Right renal cortex interstitium (tissue), 3 donors: ENCODE measurements around the gene C1orf53. TPM values are rescaled to one million over a fixed set of nuclear protein-coding genes. Genes with fewer than 3 reads are reported as not detected.

ENCODE experiments used
- DNase-seq, 3 donors: peaks; one replicate each; pipeline ENCODE4 v3.0.0-alpha.2; 2013; ENCODE audit warnings: low read depth in 3 of 3, low spot score in 2 of 3
- polyA plus RNA-seq, 3 donors: library from polyadenylated mRNA; unstranded; fragments of 120-200 nt; gene quantifications; one replicate each; pipeline ENCODE4 v1.2.1, GENCODE V29; 2013; ENCODE audit not compliant: insufficient read length in 3 of 3

Gene C1orf53
- polyA plus RNA-seq, 3 donors = 2.6 to 3.7 (median 2.7) TPM

DNA sequence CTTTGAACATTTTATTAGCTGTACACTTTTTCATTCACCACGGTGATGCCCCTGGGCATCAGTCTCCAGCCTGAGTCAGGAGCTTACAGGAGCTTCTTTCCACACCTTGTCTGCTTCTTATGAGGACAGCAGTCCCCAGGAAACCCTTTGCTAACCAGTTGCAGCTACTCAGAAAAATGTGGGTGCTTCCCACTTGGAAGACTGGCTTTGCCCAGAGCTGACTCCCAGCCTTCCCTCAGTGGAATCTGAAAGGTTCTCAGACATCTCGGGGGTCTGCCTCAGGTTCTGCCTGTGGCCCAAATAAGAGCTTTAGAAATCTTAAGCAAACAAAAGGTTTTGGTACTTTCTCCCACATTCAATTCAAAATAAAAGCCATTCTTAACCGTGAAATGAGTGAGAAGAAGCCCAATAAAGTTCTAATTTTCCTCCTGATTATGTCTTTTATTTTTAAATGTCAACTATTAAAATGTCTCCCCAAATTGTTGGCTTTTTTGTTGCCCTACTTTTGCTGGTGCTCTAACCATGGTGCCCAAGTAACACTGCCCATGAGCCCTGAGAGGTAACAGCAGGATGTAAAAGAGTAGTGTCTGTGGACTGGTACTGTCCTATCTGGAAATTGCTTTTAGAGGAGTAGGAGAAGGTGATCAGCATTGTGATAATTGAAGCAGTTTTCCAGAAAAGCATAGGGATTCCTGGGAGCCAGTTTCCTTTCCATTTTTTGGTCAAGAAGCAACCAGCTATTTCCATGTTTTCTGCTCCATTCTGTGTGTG, 5.6 kb downstream of the C1orf53 start:
- DNase-seq = no peak

DNA sequence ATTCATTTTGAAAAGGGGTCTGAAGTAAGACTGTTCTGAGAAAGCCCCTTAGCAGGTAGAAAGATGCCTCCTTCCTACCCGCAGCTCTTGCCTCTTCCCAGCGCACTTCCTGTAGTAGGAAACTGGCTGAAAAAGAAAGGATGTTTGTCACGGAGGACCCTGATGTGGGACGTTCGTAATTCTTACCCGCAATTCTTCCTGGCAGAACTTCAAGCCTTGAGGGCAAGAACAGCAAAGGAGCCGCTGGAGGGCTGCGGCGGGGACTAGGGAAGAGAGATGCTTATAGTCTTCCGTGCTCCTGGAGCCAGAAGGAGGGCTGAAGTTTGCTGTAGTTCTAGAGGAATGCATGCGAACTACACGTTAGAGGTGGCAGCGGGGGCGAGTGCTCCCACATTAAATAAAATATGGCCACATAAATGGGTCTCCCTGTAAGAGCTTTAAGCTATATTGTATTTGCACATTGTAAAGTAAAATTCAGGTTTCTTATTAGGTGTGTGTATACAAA, 6.3 kb downstream of the C1orf53 start:
- no peak for DNase-seq

DNA sequence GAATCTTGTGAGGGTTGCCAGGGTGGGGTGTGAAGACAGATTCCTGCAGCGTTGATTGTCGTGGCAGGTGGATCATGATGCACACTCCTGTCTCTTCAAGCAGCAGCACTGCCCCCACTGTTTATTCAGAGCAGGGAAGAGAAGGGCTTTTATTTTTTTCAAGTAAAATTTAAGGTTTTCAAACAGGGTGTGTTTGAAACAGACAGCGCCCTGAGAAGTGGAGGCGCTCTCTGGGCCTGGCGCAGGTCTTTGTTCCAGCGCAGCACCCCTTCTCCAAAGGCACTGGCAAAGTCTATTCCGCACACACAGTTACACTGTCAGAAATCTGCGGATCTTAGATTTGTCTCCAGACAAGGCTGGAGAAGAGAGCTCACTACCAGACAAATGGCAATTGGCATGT, 7.0 kb downstream of the C1orf53 start:
- DNase-seq = no peak

DNA sequence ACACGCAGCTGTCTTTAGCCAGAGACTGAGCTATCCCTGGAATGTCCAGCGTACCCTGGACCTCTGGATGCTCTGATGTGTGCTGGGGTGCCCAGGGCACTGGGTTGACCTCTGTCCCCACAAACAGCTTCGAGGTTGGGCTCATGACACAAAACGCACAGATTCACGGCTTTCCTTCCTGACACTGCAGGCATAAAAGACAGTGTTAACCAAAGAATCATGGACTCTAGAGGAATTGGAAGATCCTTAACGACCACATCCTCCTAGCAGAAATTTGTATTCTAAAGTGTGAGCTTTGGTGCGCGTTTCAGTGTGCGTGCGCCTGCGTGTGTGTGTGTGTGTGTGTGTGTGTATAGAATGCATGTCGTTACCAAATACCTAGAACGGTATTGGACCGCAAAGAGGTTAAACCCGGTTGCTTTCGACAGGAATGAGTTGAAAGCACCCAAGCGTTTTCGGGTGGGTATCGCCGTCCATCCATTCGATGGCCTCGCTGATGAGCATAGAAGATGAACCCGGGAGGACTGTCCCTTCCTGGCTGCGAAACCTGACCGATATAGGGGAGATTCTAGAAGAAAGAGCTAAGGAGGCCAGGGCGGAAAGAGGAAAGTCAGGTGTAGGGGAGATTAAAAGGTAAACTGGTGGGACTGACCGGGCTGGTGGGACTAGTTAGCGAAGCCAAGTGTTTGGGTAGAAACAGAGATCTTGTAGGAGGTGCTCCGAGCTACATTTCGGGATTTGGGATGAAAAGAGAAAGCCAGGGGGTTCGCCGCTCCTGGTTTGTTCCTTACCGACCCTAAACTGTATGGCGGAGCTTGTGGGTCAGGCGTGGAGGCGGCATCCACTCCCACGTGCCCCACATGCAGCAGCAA, 7.9 kb downstream of the C1orf53 start:
- DNase-seq = no peak

DNA sequence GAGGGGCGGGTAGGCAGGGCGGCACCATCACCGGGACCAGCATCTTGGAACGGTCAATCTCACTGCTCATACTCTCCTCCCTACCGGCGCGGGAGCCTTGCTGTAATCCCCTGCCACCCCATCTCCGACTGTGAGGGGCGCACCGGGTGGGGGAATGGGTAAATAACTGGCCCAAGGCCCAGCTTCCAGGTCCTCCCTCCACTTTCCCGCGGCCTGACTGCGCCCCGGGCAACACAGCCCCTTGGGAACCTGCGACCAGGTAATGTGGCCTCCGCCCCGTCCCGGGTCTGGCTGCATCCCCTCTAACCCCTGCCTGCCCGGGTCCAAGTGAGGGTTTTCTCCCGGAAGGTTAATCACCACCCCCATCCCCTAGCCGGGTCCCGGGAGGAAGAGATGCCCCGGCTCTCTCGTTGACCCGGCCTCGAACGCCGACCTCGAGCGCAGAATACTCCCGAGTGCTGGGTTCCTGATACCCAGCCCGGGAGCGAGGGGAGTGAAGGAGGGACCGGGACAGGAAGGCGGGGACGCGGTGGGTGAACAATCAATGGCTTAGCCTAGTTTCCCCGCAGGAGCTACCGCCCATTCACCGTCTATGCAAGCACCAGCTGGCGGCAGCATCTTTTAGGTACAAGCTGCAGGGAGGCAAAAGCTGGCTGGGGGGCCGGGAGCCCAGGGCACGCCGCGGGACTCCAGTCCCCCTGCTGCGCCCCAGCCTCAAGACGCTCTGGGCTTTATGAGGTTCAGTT, 8.9 kb downstream of the C1orf53 start:
- DNase-seq = no peak

DNA sequence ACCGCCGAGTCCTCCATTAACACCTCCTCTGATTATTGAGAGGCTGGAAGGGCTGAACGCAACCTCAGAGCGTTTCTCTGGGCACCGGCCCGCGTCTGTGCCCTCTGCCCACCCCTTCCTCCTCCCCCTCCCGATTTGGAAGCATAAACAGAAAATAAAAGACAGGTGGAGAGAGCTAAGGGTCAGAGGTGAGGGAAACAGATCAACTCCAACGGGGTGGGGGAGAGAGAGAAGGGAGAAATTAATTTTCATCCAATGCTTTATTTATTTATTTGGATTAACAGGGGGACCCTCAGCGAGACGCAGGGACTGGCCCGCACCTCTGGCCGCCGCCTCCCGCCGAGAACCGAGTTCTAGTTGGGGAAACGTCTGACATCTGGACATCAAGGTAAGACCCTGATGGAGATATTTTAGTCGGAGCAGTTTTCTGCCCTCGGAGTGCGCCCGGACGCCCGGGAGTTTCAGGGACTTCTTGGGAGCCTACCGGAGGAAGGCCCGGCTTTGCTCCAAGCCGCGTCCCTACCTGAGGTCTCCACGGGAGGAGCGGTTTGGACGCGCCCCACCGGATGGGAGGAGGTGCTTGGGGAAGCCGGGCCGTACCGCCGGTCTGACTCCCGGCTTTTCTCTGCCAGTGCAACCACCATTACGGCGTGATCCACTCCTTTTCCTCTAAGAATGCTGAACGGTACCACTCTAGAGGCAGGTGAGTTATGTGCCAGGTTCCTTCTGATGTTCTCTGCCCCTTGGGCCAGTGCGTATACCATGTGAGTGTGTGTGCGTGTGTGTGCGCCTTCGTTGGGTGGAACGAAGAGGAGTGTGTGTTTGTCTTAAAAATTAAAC, 9.6 kb downstream of the C1orf53 start:
- no peak for DNase-seq

DNA sequence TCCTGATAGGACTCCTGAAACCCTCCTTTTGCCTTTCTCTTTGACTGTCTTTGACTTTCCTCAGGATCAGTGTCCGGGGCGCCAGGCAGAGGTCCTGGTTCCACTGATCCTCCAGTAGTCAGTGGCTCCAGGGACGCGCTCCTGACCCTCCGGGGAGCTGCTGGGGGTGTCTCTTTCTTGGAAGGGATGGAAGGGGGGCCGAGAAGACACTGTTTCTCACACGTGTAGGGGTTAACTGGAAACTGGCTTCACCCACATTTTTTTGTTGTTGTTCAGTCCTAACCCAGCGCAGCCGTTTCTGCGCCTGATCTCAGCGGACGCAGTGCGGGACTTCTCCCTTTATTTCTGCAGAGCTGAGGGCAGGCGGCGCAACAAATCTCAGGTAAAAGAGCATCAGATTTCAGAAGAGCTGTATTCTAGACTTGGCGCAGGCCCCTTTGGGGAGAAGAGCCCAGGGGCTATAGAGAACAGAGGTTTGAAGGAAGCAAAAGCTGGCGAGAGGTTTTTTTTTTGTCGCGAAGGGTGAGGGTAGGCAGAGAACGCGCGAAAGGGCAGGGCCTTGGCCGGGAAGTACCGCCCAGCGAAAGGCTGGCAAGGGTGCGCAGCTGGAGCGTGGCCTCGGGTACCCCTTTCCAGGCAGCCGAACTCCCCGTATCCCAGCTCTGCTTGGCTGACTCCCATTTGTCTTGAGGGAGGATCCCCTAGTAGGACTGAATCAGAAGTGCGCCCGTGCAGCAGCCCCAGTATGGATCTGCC, 10.5 kb downstream of the C1orf53 start:
- DNase-seq = no peak

DNA sequence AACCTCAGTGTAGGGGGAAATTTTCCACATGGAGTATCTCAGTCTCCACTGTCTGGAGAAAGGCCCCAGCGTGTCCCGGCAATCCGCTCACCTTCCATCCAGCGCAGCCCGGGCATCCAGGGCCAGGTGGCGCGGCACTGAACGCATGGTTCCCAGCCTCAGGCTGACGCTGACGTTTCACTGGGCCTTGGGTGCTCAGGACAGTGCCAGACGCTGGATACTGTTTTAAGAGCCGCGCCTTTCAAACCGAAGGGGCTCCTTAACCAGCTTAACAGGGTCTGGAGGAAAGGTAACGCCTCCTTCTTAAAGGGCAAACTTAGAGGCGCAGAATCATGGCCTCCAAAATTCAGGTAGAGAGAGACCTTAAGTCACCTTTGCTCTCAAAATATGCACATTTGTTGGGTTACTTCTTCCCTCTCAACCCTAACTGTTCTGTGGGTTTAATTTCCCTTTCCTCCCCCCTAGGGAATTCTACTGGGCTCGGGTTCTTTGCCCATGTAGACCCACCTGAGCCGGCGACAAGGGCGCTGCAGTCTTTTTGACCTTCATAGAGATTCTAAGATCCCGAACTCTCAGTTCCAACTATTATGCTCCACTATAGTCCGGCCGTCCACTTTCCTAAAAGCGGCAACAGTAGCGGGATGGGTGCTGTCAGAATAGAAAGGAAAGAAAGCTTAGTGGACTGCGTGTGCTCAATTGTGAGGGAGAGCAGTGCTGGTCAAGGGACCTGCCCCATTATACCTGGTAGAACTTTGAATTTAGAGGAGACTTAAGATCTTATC, 11.3 kb downstream of the C1orf53 start:
- no peak for DNase-seq

DNA sequence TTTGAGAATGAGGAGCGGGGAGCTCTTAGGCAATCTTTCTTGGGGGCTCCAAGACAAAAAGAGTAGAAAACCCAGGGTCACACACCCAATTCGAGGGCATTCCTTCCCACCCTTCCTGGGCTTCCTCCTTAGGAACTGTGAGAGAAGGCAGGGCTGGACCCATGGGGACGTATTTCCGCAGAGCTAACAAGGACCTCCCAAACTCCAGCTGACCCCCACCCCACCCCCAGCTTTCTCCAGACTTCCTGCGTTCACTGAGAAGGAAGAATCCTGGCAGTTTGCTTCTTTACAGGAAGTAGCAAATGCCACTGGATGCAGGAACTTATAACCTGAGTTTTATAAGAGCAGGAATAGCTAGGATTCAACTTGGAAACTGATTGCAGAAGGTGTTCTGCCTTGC, 12.1 kb downstream of the C1orf53 start:
- no peak for DNase-seq

DNA sequence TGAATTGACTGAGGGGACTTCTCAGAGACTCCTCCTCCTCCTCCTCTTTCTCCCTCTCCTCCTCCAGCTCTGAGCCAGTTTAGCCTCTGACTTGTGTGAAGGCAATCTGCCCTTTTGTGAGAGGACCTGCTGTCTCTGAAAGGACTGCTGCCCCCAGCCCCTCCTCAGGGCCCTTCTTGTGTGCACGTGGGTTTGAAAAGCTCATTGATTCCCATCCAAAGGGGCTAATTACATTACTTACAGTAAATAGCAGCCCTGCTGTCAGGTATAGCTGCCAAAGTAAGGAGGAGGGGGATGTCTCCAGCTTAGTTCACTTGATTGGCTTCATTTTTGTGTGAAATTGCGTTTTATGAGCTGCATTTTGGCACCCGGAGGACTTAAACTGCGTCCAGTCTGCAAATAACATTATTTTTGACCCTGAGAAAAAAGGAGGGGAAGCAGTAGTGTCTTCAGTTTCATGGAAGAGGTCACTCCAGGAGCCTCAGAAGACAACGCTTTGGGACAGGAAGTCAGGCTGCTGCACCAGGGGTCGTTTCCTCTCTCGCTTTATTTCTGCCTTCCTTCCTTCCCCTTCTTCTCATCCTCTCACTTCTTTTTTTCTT, 12.9 kb downstream of the C1orf53 start:
- no peak for DNase-seq

DNA sequence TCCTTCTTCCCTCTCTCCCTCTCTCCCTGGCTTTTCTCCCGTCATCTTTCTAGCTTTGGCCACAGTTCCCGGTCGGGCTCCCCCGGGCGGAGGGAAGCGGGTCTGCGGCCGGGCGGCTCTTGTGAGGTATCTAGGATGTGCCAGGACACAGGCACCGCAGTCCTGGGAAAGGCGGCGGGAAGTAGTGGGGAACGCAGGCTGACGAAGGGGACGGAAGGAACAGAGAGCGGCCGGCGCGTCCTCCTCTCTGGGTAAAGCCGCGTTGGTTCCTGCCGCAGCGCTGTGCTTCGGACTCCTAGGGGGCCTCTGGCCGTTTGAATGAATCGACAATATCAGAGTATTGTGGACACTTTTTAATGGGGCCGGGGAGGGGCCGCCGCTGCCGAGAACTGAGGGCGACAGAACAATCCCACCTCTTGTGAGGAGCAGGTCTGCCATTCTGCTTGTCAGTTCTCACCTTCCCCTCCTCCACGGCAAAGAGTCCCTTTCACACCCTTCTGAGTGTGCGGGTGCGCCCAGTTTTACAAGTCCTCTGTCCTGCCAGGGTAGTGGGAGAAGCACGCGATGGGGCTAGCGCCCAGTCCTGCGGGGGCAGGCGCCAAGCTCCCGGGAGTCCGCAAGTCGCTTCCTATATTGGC, 13.6 kb downstream of the C1orf53 start:
- DNase-seq = no peak

DNA sequence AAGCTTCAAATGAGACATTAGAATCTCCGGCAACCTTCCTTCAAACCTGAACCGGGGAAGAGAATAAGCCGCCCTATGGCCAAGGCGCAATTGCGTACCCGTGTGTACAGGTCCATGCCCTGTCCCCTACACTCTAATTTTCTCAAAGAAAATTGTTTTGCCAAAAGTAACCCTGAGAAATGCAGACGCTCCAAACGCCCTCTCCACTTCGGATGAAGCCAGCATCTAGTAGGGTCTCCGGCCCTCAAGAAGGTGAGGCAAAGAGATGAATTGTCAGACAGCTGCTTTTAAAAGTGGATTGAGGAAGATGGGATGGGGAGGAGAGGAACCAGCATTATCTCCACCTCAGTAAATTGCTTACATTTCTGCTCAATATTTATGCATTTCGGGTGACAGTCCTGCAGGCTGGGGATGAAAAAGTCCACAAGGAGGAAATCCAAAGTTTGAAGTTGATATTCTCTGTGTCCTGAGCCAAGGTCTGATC, 14.1 kb downstream of the C1orf53 start:
- no peak for DNase-seq

DNA sequence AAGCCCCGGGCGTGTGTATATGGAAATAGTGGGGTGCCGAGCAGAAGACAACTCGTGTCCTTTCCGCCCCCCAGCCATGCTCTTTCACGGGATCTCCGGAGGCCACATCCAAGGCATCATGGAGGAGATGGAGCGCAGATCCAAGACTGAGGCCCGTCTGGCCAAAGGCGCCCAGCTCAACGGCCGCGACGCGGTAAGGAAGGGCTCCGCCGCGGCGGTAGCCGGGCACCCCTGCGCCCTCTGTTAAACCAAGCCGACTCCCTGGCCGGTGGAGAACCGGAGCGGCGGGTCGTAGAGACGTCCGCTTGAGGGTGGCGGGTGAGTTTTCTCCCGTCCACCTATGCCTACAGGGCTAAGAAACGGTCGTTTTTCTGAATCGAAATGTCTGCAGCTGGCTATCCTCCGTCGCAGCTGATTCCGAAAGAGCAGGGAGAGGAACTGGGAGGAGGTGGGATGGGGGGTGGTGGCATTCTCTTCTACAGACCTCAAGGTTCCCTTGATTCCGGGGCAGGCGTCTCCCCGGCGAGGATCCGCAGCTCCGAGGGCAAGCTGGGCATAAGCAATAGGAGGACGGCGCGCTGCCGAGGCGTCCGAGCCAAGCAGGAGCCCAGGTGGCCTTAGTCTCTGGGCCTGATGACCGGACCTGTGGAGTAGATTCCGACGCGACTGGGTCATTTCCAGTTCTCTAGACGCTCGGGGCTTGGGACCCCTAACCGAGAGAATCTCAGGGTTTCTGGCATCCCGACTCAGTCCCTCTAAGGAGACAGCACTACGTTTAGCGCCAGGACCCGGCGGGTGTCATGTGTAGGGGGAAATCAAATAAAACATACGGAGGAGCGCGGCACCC, 15.6 kb downstream of the C1orf53 start:
- DNase-seq = no peak

DNA sequence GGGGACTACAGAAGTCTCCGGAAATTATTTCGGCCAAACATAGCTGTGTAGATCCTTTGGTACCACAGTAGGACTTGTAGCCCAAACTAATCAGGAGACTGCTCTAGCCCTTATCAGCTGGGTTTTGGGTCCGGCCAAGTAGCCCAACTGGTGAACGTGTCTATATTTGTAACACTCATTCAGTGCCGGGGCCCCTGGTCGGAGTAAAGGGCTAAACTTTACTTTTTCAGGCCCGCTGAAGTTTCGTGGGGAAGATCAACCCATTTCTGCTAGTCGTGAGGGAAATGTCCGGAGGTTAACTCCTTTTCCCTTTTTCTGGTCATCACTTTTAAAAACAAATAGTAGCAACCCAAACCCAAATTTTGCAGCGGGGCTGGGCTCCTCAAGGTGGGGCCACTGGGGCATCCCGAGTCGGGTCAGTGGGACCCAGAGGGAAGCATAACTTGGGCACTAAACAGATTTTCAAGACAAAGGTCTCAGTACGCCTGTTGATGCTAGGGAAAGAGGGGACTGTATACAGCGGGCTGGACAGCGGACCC, 16.4 kb downstream of the C1orf53 start:
- no peak for DNase-seq

DNA sequence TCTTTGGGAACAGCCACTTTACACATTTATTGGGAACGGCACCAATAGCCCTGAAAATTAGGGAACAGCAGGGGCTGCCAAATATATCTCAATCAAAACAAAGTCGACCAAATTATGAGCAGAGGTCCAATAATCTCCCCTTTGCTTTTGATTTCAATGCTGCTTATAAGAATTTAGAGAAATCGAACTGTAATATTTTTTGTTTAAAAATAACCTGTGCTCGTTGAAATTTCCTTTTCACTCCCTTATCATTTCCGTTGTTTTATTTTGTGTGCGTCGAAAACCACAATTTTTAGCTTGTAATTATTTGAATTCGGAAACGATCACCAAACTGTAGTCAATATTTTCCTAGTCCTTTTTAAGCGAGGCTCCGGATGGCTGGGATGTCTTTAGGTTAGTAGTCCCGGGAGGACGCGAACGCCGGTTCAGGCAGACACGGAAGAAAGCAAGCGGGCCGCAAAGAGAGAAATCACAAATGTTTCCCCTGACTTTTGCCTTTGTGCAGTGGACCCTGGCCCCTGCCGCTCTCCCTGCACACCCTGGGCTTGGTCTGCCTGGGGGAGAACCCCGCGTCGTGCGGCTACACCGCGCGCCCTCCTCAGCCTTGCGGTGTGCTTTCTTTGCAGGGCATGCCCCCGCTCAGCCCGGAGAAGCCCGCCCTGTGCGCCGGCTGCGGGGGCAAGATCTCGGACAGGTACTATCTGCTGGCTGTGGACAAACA, 17.1 kb downstream of the C1orf53 start:
- DNase-seq = no peak

DNA sequence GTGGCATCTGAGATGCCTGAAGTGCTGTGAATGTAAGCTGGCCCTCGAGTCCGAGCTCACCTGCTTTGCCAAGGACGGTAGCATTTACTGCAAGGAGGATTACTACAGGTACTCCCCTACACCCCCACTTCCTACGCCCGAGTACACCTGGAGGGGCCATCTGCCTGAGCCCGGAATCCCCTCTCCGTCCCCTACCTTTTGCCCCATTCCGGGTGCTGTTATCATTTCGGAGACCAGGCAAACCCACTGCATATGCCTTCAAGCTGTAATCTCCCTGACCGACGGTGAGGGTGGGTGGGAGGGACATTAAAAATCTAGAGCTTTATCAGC, 17.6 kb downstream of the C1orf53 start:
- DNase-seq = no peak
